GM18502 (cell line): ENCODE measurements around the gene DPEP1.
"Not testable (repeated sequence)": the region's sequence is repeated elsewhere in the genome, so short reads cannot be mapped to it uniquely, and the experiment has no call there.

Source experiments
- ATAC-seq: cut with Tn5 transposase; IDR thresholded peaks from one replicate; pipeline ENCODE4 v1.9.1; 2021; ENCODE audit warnings: mild to moderate bottlenecking; ENCODE audit not compliant: unreplicated experiment, poor library complexity

DPEP1 gene

DNA sequence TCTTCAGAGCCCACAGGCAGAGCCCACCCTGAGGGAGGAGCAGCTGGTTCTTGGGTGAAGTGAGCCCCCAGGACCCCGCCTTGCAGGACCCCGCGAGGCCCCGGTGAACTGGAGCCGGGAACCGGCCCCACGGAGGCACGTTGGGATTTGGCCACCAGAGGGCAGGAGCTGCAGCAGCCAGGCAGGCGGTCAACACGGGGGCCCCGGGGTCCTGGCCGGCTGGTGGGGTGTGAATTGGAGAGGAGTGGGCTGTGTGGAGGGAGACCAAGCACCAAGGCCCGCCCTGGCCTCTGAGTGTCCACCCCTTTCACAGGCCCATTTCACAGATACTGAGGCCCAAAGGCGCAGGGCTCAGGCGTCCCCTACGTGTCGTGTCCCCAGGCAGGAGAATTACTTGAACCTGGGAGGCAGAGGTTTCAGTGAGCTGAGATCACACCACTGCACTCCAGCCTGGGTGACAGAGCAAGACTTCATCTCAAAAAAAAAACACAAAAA is 2.2 kb downstream of the DPEP1 start:
- no peak for ATAC-seq

DNA sequence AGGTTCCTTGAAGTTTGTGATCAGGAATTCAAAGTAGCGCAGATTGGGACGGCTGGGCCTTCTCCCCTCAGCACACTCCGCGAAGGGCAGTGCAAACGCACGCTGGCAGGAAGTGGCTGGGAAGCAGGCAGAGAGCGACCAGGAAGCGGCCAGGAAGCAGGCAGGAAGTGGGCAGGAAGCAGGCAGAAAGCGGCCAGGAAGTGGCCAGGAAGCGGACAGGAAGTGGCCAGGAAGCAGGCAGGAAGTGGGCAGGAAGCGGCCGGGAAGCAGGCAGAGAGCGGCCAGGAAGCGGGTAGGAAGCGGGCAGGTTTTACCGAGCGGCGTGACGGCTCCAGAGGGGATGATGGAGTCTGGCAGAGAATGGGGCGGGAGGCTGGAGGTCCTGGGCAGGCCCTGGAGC is 3.2 kb downstream of the DPEP1 start:
- no peak for ATAC-seq

- no peak for ATAC-seq
These were observed 3.6 kb downstream of the DPEP1 start for GRCh38 chr16:89617036-89617435.

- ATAC-seq: no peak
These were observed 4.9 kb downstream of the DPEP1 start for GRCh38 chr16:89618109-89618998.

DNA sequence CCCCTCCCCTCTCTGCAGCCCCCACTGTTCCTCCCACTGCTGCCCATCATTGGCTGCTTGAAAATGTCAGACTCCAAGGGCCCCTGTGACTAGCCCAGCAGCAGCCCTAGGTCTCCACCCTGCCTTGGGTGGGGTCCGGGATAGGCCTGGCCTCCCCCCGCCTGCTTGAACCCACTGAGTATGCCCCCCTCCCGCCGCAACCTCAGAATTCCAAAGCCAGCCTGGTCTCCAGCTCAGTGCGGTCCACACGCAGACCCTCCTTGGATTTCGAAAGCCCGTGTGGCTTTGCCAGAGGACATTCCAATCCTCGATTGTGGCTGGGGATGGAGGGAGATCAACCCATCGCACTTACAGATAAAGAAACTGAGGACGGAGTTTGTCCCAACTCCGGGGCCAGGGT is 6.4 kb downstream of the DPEP1 start:
- ATAC-seq: no peak

GRCh38 chr16:89620406-89620841 is 7.0 kb downstream of the DPEP1 start:
- no peak for ATAC-seq

GRCh38 chr16:89621136-89621697 is 7.8 kb downstream of the DPEP1 start:
- no peak for ATAC-seq

GRCh38 chr16:89621698-89622409 is 8.4 kb downstream of the DPEP1 start:
- ATAC-seq: no peak

- ATAC-seq: no peak
These were observed 10.2 kb downstream of the DPEP1 start for GRCh38 chr16:89623511-89624261.

- no peak for ATAC-seq
These were observed 11.6 kb downstream of the DPEP1 start for GRCh38 chr16:89624777-89625761.

- ATAC-seq: no peak
These were observed 16.6 kb downstream of the DPEP1 start for GRCh38 chr16:89629827-89630610.

DNA sequence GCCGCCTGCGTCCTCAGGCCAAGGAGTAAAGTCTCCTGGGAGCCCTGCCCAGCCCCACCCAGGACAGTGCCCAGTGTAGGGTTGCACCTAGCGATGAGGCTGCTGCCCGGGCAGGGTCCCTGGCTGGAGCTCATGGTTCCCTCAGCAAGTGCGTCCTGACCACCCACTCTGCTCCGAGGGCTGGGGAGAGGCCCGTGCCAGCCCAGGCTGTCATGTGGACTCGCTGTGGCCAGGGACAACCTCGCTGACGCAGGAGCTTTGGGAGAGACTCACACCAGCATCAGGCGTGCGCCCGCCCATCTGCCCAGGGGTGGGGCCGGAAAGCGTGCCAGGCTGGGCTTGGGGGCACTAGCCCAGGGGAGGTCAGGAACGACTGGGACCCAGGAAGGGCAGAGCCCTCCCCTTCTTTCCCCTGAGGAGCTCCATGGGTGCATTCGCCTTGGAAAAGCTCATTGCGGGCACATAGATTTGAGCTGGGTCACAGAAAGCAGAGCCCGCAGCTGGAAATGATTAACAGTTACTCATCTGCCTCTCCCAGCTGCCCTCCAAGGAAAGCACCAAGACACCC is 19.7 kb downstream of the DPEP1 start:
- ATAC-seq: no peak

DNA sequence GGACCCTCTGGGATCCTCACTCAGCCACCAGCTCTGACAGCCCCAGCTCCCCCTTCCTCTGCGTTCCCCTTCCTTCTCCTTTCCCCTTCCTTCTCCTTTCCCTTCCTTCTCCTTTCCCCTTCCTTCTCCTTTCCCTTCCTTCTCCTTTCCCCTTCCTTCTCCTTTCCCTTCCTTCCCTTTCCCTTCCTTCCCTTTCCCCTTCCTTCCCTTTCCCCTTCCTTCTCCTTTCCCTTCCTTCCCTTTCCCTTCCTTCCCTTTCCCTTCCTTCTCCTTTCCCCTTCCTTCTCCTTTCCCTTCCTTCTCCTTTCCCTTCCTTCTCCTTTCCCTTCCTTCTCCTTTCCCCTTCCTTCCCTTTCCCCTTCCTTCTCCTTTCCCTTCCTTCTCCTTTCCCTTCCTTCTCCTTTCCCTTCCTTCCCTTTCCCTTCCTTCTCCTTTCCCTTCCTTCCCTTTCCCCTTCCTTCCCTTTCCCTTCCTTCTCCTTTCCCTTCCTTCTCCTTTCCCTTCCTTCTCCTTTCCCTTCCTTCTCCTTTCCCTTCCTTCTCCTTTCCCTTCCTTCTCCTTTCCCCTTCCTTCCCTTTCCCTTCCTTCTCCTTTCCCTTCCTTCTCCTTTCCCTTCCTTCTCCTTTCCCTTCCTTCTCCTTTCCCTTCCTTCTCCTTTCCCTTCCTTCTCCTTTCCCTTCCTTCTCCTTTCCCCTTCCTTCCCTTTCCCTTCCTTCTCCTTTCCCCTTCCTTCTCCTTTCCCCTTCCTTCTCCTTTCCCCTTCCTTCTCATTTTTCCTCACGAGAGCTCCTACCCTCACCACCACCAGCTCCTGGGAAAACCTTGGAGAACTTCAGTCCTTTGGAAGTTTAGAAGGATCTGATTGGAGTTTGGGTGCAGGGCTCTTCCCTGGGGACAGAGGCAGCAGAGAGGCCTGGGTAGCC is 21.3 kb downstream of the DPEP1 start:
- not testable (repeated sequence) for ATAC-seq

DNA sequence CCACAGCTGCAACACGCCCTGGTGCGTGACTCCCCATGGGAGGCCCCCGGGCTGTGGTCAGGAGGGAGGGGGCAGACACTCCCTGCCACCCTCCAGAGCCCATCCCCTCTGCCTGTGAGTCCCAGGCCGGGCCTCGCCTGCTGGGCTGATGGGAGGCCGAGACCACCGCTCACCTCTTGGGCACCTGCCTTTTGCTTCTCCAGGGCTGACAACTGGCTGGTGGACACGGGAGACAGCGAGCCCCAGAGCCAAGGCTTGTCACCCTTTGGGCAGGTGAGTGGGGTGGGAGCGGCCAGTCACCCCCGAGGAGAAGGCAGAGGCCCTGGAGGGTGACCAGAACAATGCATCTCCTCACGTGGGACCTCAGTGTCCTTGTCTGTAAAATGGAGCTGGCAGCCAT is 23.2 kb downstream of the DPEP1 start:
- no peak for ATAC-seq

- no peak for ATAC-seq
These were observed 23.9 kb downstream of the DPEP1 start for GRCh38 chr16:89637379-89637778.

DNA sequence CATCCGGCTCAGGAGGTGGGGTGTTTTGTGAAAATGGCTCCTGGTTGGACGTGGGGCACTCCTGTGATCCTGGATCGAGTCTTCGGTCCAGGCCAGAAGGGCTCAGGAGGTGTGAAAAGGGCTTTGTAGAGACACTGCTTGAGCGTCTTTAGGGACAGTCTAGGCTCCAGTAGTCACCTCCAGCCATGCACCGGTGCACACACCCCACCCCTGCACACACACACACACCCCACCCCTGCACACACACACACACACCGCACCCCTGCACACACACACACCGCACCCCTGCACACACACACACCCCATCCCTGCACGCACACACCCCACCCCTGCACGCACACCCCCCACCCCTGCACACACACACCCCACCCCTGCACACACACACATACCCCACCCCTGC is 25.0 kb downstream of the DPEP1 start:
- ATAC-seq: no peak

- ATAC-seq: no peak
These were observed 25.9 kb downstream of the DPEP1 start for GRCh38 chr16:89639385-89639784.
